ENCODE measurements around the gene S1PR1.

S1PR1 gene

DNA sequence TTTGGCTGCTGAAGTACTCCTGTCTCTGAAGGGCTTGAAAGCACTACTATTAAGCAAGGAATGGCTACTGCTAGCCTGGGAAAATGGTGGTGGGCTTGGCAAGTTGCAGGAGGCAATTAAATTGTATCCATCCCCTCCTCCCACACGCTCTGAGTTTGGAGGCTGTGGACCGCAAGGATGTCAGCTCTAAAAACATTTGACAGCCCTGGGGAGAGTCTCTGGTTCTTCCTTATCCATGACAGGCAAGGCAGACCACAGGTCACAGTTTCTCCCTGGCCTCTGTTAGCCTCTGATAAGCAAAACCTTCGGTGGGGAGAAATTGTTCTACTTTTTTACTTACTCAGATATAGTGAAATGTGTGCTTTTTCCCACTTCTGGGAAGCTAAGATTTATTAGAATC, 46.6 kb downstream of the S1PR1 start:
- no peak for TF ChIP-seq TAF1 (IDR thresholded peaks at IDR 0.05; ENCODE audit: low read depth)
- TF ChIP-seq ZBTB7A (IDR thresholded peaks at IDR 0.05; ENCODE audit: low read depth): no peak
- no peak for TF ChIP-seq NFIC (IDR thresholded peaks at IDR 0.05)
- no peak for TF ChIP-seq USF1 (IDR thresholded peaks at IDR 0.05)
- TF ChIP-seq TEAD4 (IDR thresholded peaks at IDR 0.05): no peak
- TF ChIP-seq EGR1 (IDR thresholded peaks at IDR 0.05): no peak
- TF ChIP-seq FOXM1 (IDR thresholded peaks at IDR 0.05; ENCODE audit: borderline replicate concordance, low read depth): no peak
- TF ChIP-seq MAX (IDR thresholded peaks at IDR 0.05): no peak
- no peak for TF ChIP-seq RAD21 (IDR thresholded peaks at IDR 0.05; ENCODE audit: low read depth)

GRCh38 chr1:101284021-101284420, 47.2 kb downstream of the S1PR1 start:
- TF ChIP-seq NFIC (IDR thresholded peaks at IDR 0.05): no peak
- no peak for TF ChIP-seq REST (IDR thresholded peaks at IDR 0.05; ENCODE audit: low read depth)
- TF ChIP-seq FOXM1 (IDR thresholded peaks at IDR 0.05; ENCODE audit: borderline replicate concordance, low read depth): no peak
- no peak for TF ChIP-seq EGR1 (IDR thresholded peaks at IDR 0.05)
- TF ChIP-seq MAX (IDR thresholded peaks at IDR 0.05): no peak
- TF ChIP-seq ZBTB7A (IDR thresholded peaks at IDR 0.05; ENCODE audit: low read depth): no peak
- TF ChIP-seq CREB1 (IDR thresholded peaks at IDR 0.05; ENCODE audit: low read depth): no peak
- no peak for TF ChIP-seq TAF1 (IDR thresholded peaks at IDR 0.05; ENCODE audit: low read depth)
- TF ChIP-seq YY1 (IDR thresholded peaks at IDR 0.05; ENCODE audit: low read depth): no peak
- TF ChIP-seq CEBPB (IDR thresholded peaks at IDR 0.05): no peak
- no peak for TF ChIP-seq TEAD4 (IDR thresholded peaks at IDR 0.05)
- TF ChIP-seq USF1 (IDR thresholded peaks at IDR 0.05): no peak
- TF ChIP-seq EP300 (IDR thresholded peaks at IDR 0.05; ENCODE audit: borderline replicate concordance): no peak
- no peak for TF ChIP-seq RAD21 (IDR thresholded peaks at IDR 0.05; ENCODE audit: low read depth)
- TF ChIP-seq TCF12 (IDR thresholded peaks at IDR 0.05; ENCODE audit: low read depth): no peak

DNA sequence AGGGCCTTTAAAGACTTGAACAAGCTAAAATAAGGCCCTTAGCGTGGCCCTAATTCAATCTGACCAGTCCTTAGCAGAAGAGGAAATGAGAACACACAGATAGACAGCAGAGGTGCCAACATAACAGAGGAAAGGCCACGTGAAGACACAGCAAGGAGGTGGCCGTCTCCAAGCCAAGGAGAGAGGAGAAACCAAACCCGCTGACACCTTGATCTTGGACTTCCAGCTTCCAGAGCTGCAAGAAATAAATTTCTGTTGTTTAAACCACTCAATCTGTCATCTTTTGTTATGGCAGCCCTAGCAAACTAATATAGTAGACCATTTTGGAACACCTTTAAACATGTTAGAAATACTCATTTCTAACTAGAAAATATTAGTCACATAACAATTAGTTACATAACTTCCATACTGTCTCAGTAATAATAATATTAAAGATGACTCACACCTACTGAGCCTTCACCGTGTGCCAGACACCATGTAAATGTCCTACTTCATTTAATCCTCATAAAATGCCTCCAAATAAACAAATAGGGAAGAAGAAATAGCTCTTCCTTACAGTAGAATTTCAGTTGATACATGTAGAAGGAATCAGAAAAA, 47.9 kb downstream of the S1PR1 start:
- TF ChIP-seq TAF1 (IDR thresholded peaks at IDR 0.05; ENCODE audit: low read depth) (no peak), USF1 (IDR thresholded peaks at IDR 0.05) (no peak), MAX (IDR thresholded peaks at IDR 0.05) (no peak), FOXM1 (IDR thresholded peaks at IDR 0.05; ENCODE audit: borderline replicate concordance, low read depth) (no peak), ZBTB7A (IDR thresholded peaks at IDR 0.05; ENCODE audit: low read depth) (no peak), CREB1 (IDR thresholded peaks at IDR 0.05; ENCODE audit: low read depth) (no peak), CEBPB (IDR thresholded peaks at IDR 0.05) (no peak), TCF12 (IDR thresholded peaks at IDR 0.05; ENCODE audit: low read depth) (no peak), YY1 (IDR thresholded peaks at IDR 0.05; ENCODE audit: low read depth) (no peak)

DNA sequence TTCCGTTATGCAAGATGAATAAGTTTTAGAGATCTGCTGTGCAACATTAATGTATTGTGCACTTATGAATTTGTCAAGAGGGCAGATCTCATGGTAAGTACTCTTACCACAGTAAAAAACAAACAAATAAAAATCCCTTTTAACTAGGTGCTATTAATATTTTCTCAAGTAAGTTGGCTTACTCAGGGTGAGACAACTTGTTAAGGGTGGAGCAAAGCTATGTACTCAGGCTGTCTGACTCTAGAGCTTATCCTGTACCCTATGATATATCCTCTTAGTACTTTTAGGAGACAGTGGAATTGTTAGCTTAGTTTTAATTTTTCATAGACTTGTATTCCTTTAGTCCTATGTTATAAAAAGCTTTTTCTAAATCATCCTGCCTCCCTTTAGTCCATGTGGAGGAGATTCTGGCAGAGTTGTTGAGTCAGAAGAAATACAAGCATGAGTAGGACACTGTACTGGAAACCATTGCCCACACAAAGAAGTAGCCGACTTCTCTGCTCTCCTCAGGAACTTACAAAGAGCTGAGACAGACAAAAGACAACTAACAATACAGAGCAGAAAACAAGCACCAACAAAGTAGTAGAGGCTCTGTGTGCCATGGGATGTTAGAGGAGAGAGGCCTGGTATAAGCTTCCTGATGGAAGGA, 49.2 kb downstream of the S1PR1 start:
- TF ChIP-seq EP300 (IDR thresholded peaks at IDR 0.05; ENCODE audit: borderline replicate concordance): no peak
- TF ChIP-seq CREB1 (IDR thresholded peaks at IDR 0.05; ENCODE audit: low read depth): no peak
- no peak for TF ChIP-seq FOXM1 (IDR thresholded peaks at IDR 0.05; ENCODE audit: borderline replicate concordance, low read depth)
- TF ChIP-seq TEAD4 (IDR thresholded peaks at IDR 0.05): no peak
- TF ChIP-seq MAX (IDR thresholded peaks at IDR 0.05): no peak

GRCh38 chr1:101288491-101288944, 51.7 kb downstream of the S1PR1 start:
- TF ChIP-seq FOXM1 (IDR thresholded peaks at IDR 0.05; ENCODE audit: borderline replicate concordance, low read depth) (no peak), REST (IDR thresholded peaks at IDR 0.05; ENCODE audit: low read depth) (no peak), RAD21 (IDR thresholded peaks at IDR 0.05; ENCODE audit: low read depth) (peak; percentile 83), ZBTB7A (IDR thresholded peaks at IDR 0.05; ENCODE audit: low read depth) (no peak)
